ENCODE measurements around the gene MAML2.

DNA sequence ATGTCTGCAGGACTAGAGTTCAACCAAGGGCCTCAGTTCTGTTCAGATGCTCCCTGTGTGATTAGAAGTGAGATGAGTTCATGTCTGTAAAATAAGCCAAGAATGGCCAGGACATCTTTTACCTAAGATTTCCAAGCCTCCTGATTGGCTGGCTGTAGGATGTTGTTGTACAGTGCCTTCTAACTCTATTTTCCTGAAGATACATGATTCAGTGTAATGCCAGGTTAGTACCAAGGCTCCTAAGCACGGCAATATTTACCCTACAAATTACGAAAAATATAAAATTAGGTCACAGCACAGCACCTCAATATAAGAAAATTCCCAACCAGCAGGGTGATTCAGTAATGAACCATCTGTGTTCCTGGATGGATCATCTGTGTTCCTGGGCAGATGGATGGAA lies 279.1 kb downstream of the MAML2 start:
- TF ChIP-seq TGIF2 (CRISPR knock-in tag; IDR thresholded peaks at IDR 0.05): no peak
- TF ChIP-seq, protein P1, sequence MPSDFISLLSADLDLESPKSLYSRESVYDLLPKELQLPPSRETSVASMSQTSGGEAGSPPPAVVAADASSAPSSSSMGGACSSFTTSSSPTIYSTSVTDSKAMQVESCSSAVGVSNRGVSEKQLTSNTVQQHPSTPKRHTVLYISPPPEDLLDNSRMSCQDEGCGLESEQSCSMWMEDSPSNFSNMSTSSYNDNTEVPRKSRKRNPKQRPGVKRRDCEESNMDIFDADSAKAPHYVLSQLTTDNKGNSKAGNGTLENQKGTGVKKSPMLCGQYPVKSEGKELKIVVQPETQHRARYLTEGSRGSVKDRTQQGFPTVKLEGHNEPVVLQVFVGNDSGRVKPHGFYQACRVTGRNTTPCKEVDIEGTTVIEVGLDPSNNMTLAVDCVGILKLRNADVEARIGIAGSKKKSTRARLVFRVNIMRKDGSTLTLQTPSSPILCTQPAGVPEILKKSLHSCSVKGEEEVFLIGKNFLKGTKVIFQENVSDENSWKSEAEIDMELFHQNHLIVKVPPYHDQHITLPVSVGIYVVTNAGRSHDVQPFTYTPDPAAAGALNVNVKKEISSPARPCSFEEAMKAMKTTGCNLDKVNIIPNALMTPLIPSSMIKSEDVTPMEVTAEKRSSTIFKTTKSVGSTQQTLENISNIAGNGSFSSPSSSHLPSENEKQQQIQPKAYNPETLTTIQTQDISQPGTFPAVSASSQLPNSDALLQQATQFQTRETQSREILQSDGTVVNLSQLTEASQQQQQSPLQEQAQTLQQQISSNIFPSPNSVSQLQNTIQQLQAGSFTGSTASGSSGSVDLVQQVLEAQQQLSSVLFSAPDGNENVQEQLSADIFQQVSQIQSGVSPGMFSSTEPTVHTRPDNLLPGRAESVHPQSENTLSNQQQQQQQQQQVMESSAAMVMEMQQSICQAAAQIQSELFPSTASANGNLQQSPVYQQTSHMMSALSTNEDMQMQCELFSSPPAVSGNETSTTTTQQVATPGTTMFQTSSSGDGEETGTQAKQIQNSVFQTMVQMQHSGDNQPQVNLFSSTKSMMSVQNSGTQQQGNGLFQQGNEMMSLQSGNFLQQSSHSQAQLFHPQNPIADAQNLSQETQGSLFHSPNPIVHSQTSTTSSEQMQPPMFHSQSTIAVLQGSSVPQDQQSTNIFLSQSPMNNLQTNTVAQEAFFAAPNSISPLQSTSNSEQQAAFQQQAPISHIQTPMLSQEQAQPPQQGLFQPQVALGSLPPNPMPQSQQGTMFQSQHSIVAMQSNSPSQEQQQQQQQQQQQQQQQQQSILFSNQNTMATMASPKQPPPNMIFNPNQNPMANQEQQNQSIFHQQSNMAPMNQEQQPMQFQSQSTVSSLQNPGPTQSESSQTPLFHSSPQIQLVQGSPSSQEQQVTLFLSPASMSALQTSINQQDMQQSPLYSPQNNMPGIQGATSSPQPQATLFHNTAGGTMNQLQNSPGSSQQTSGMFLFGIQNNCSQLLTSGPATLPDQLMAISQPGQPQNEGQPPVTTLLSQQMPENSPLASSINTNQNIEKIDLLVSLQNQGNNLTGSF (CRISPR knock-in tag; IDR thresholded peaks at IDR 0.05): no peak
- no peak for TF ChIP-seq POLR2AphosphoS2 (IDR thresholded peaks at IDR 0.05; ENCODE audit: low read depth, low read length)
- no peak for TF ChIP-seq ZNF124 (CRISPR knock-in tag; IDR thresholded peaks at IDR 0.05)
- no peak for TF ChIP-seq CTCF (CRISPR knock-in tag; IDR thresholded peaks at IDR 0.05)
- no peak for TF ChIP-seq ZFP36 (IDR thresholded peaks at IDR 0.05; ENCODE audit: borderline replicate concordance, low read depth, low read length, partially characterized antibody)
- no peak for TF ChIP-seq SNAPC4 (CRISPR knock-in tag; IDR thresholded peaks at IDR 0.05)
- TF ChIP-seq DNMT1 (CRISPR knock-in tag; IDR thresholded peaks at IDR 0.05): no peak
- TF ChIP-seq POLR2A (IDR thresholded peaks at IDR 0.05; ENCODE audit: insufficient read depth in 1 of 2, low read depth in 2 of 2, low read length in 2 of 2): no peak
- TF ChIP-seq MED1 (CRISPR knock-in tag; IDR thresholded peaks at IDR 0.05): no peak
- no peak for TF ChIP-seq GTF2F1 (IDR thresholded peaks at IDR 0.05; ENCODE audit: low read length)
- TF ChIP-seq, protein P2, sequence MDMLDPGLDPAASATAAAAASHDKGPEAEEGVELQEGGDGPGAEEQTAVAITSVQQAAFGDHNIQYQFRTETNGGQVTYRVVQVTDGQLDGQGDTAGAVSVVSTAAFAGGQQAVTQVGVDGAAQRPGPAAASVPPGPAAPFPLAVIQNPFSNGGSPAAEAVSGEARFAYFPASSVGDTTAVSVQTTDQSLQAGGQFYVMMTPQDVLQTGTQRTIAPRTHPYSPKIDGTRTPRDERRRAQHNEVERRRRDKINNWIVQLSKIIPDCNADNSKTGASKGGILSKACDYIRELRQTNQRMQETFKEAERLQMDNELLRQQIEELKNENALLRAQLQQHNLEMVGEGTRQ (IDR thresholded peaks at IDR 0.05; ENCODE audit: low read depth, low read length): no peak
- TF ChIP-seq, protein P2 (CRISPR knock-in tag; IDR thresholded peaks at IDR 0.05; ENCODE audit: borderline replicate concordance): no peak
- no peak for TF ChIP-seq CEBPB (IDR thresholded peaks at IDR 0.05; ENCODE audit: borderline replicate concordance, low read depth, low read length)
